ENCODE results near the gene C12orf75. TPM values are rescaled to one million over a fixed set of nuclear protein-coding genes. Genes with fewer than 3 reads are reported as not detected.
"Not testable (repeated sequence)": the region's sequence is repeated elsewhere in the genome, so short reads cannot be mapped to it uniquely, and the experiment has no call there.

C12orf75 gene
- total RNA-seq, 4 donors from 2014 or later, result 16.1 to 20.1 (median 18.3) TPM

GRCh38 chr12:105400227-105400626 lies 69.7 kb downstream of the C12orf75 start:
- TF ChIP-seq POLR2A (IDR thresholded peaks at IDR 0.05) (no peak), CTCF (IDR thresholded peaks at IDR 0.05) (no peak)
- DNase-seq, result no peak
- Histone ChIP-seq H3K4me3 (no peak overlapping the region), H3K9me3 (no peaks in the 10 kb centered on the region), H3K4me1 (no peaks in the 10 kb centered on the region), H3K36me3 (no peaks in the 10 kb centered on the region), H3K27ac (no peak overlapping the region), H3K27me3 (no peaks in the 10 kb centered on the region)

DNA sequence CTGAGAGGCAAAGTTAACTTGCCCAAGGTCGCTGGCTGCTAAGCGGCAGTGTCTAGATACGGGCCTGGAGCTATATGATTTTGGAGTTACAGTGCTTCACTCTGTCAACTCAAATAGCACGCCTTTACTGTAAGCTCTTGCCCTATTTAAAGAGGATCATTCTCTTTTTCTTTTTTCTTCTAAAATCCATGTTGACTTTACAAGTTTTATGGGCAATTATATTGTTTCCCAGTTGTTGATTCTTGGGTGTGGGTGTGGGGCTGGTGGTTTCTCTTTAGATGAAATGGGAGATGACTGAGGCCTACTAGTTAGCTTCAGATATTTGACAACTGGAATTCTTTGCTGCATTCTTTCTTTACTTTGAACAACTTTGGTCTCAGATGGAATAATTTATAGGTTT lies 70.7 kb downstream of the C12orf75 start:
- Histone ChIP-seq H3K9me3 (no peaks in the 10 kb centered on the region), H3K36me3 (no peaks in the 10 kb centered on the region), H3K27me3 (no peaks in the 10 kb centered on the region), H3K4me3 (no peak overlapping the region), H3K27ac (no peak overlapping the region), H3K4me1 (no peaks in the 10 kb centered on the region)
- no peak for TF ChIP-seq POLR2A (IDR thresholded peaks at IDR 0.05)
- DNase-seq, result no peak

- no peak for DNase-seq
- no peaks in the 10 kb centered on the region for H3K36me3 ChIP-seq
- no peak overlapping the region for H3K4me3 ChIP-seq
- no peak for TF ChIP-seq CTCF (IDR thresholded peaks at IDR 0.05)
- TF ChIP-seq POLR2A (IDR thresholded peaks at IDR 0.05), result no peak
- no peak overlapping the region for H3K27ac ChIP-seq
- H3K9me3 ChIP-seq, result no peaks in the 10 kb centered on the region
- H3K27me3 ChIP-seq, result no peaks in the 10 kb centered on the region
- no peaks in the 10 kb centered on the region for H3K4me1 ChIP-seq
These were observed 71.9 kb downstream of the C12orf75 start for GRCh38 chr12:105402366-105402765.

DNA sequence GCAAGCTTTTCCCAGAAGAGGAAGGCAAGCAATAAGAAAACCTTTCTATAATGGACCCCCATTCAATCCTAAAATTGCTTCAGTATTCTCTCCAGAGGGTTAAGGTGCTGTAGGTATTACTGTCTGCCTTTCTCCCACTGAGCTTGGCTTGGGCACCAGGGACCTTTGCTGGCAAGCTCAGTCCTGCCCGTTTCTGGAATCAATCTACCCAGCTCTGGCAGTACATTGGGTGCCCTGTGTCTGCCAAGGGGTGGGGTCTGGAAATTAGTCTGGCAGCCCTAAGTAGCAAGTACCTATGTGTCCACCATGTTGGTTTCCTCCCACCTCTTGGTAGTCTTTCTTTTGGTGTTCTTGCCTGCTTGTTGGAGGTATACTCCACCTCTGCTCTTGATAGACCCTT lies 72.6 kb downstream of the C12orf75 start:
- Histone ChIP-seq H3K27ac (no peak overlapping the region), H3K4me3 (no peak overlapping the region), H3K27me3 (no peaks in the 10 kb centered on the region), H3K4me1 (no peaks in the 10 kb centered on the region), H3K9me3 (no peaks in the 10 kb centered on the region), H3K36me3 (no peaks in the 10 kb centered on the region)
- DNase-seq, result no peak
- TF ChIP-seq POLR2A (IDR thresholded peaks at IDR 0.05) (no peak), CTCF (IDR thresholded peaks at IDR 0.05) (no peak)

- H3K4me1 ChIP-seq, DNase-seq, H3K9me3 ChIP-seq, H3K4me3 ChIP-seq, H3K36me3 ChIP-seq, H3K27me3 ChIP-seq, H3K27ac ChIP-seq: not testable (repeated sequence)
These were observed 73.6 kb downstream of the C12orf75 start for GRCh38 chr12:105404134-105404533.

DNA sequence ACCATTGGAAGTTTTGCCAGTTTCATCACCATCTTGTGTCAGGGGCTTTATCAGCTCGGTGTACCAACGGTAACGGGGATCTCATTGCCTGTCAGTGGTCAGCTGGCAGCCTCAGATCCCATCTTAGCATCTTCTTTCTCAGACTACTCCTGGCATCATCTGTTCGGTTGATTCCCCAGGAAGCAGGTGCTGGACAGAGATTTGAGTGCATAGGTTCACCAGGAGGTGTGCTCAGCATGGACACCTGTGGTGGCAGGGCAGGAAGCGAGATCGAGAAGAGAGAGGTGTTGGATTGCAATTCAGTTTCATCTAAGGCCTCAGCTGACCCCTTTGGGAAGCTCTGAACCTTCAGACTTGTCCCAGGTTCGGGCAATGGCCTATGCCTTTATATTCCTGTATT lies 76.0 kb downstream of the C12orf75 start:
- no peaks in the 10 kb centered on the region for H3K36me3 ChIP-seq

More for the DNA sequence above, 76.0 kb downstream of the C12orf75 start:
- H3K9me3 ChIP-seq, result no peaks in the 10 kb centered on the region
- no peaks in the 10 kb centered on the region for H3K27me3 ChIP-seq
- TF ChIP-seq POLR2A (IDR thresholded peaks at IDR 0.05) (no peak), CTCF (IDR thresholded peaks at IDR 0.05) (no peak)
- no peak for DNase-seq
- no peak overlapping the region for H3K4me3 ChIP-seq
- no peaks in the 10 kb centered on the region for H3K4me1 ChIP-seq
- no peak overlapping the region for H3K27ac ChIP-seq

All from Peyer's patch (tissue), 4 donors.